GM19043 (cell line): Measurements from ENCODE around the gene PLAA.

Experiments used
- ATAC-seq: cut with Tn5 transposase; IDR thresholded peaks from one replicate; pipeline ENCODE4 v1.9.1; 2021; ENCODE audit warnings: low read depth; ENCODE audit not compliant: unreplicated experiment

PLAA gene

GRCh38 chr9:26946753-26947727, at the start of gene PLAA:
Gene PLAA, minus strand, starts transcription at chr9:26947242. Its CDS starts 197 bp downstream, at chr9:26947045.
- ATAC-seq = peak; percentile 99

- ATAC-seq = no peak
These were observed 48.8 kb upstream of the PLAA start for GRCh38 chr9:26995810-26996209.

GRCh38 chr9:26983340-26983739, 36.3 kb upstream of the PLAA start:
- ATAC-seq = peak; percentile 91

GRCh38 chr9:26975728-26976707, 29.0 kb upstream of the PLAA start:
- ATAC-seq = no peak

- ATAC-seq = no peak
These were observed 27.9 kb upstream of the PLAA start for GRCh38 chr9:26974927-26975326.

- ATAC-seq = no peak
These were observed 26.9 kb upstream of the PLAA start for GRCh38 chr9:26973989-26974388.

- no peak for ATAC-seq
These were observed 24.7 kb upstream of the PLAA start for GRCh38 chr9:26971721-26972120.

- no peak for ATAC-seq
These were observed 9.8 kb upstream of the PLAA start for GRCh38 chr9:26956860-26957233.

GRCh38 chr9:26955921-26956859, 9.1 kb upstream of the PLAA start, which contains the start of gene IFT74:
Gene IFT74, plus strand, starts transcription at chr9:26956412. Its CDS starts 5,556 bp downstream, at chr9:26961968.
- ATAC-seq = peak; percentile 96

- ATAC-seq = peak; percentile 31
These were observed 8.3 kb upstream of the PLAA start for GRCh38 chr9:26955222-26955903.

- no peak for ATAC-seq
These were observed 7.0 kb upstream of the PLAA start for GRCh38 chr9:26954050-26954508.

GRCh38 chr9:26951794-26952193, 4.8 kb upstream of the PLAA start:
- ATAC-seq = no peak

GRCh38 chr9:26950521-26950920, 3.5 kb upstream of the PLAA start:
- no peak for ATAC-seq

- ATAC-seq = no peak
These were observed 2.6 kb upstream of the PLAA start for GRCh38 chr9:26949637-26950069.

- ATAC-seq = no peak
These were observed 694 bp upstream of the PLAA start for GRCh38 chr9:26947736-26948135.

- ATAC-seq = no peak
These were observed 1.5 kb downstream of the PLAA start for GRCh38 chr9:26945591-26945990.

- no peak for ATAC-seq
These were observed 6.3 kb downstream of the PLAA start for GRCh38 chr9:26940779-26941178.

GRCh38 chr9:26939955-26940711, 6.9 kb downstream of the PLAA start:
- no peak for ATAC-seq
